VCaP (cell line): Measurements from ENCODE around the gene ARHGEF7.

Source experiments
- H3K27ac ChIP-seq: fragments of 450-650 bp; 2 replicates; pipeline ENCODE4 v1.5.1; 2017
- TF ChIP-seq, protein P1 (sequence below): fragments of 450-650 bp; conservative IDR thresholded peaks from 2 replicates; pipeline ENCODE4 v1.5.1; 2017; ENCODE audit warnings: mild to moderate bottlenecking, moderate library complexity

ARHGEF7 gene

DNA sequence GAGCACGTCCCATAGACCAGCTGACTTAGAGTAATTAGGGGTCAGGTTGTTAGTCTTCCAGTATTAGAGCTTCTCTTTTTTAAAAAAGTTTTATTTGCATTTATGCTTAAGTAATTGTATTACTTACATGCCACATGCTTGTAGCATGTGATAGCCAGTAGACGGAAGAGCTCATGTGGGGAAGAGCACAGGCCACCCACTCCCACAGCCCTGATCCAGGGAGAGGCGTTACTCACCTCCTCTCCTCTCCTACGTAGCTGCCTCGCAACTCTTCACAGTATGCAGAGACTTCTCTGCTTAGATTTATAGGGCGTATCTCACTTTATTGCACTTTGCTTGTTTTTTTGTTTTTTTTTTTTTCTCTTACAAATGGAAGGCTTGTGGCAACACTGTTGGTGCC, 110.1 kb downstream of the ARHGEF7 start:
- H3K27ac ChIP-seq, result no peak overlapping the region
- TF ChIP-seq, protein P1, sequence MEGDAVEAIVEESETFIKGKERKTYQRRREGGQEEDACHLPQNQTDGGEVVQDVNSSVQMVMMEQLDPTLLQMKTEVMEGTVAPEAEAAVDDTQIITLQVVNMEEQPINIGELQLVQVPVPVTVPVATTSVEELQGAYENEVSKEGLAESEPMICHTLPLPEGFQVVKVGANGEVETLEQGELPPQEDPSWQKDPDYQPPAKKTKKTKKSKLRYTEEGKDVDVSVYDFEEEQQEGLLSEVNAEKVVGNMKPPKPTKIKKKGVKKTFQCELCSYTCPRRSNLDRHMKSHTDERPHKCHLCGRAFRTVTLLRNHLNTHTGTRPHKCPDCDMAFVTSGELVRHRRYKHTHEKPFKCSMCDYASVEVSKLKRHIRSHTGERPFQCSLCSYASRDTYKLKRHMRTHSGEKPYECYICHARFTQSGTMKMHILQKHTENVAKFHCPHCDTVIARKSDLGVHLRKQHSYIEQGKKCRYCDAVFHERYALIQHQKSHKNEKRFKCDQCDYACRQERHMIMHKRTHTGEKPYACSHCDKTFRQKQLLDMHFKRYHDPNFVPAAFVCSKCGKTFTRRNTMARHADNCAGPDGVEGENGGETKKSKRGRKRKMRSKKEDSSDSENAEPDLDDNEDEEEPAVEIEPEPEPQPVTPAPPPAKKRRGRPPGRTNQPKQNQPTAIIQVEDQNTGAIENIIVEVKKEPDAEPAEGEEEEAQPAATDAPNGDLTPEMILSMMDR, result no peak

DNA sequence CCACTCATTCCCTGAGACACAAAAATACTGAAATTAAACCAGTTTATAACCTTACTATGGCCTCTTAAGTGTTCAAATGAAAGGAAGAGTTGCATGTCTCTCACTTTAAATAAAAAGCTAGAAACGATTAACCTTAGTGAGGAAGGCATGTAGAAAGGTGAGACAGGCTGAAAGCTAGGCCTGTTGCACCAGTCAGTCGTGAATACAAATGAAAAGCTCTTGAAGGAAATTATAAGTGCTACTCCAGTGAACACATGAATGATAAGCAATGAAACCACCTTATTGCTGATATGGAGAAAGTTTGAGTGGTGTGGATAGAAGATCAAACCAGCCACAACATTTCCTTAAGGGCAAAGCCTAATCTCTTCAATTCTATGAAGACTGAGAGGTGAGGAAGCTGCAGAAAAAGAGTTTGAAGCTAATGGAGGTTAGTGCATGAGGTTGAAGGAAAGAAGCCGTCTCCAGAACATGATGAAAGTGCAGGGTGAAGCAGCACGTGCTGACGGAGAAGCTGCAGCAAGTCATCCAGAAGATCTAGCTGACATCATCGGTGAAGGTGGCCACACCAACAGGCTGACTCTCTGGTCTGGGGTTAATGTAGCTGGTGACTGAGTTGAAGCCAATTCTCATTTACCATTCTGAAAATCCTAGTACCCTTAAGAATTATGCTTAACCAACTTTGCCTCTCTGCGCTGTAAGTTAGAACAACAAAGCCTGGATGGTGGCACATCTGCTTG, 110.9 kb downstream of the ARHGEF7 start:
- H3K27ac ChIP-seq, result no peak overlapping the region
- TF ChIP-seq, protein P1, result no peak

DNA sequence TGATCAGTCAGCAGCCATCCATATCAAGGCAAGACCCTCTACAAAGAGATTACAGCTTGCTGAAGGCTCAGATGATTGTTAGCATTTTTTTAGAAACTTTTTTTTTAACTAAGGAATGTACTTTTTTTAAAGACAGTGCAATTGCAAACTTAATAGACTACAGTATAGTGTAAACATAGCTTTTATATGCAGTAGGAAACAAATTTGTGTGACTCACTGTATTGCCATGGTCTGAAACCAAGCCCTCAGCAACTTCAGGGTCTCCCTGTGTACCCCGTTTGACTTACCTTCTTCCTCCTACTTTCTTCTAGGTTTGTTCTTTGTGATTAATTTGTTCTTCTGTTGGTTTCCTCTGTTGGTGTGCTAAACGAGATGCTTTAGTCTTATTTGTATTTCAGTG, 112.3 kb downstream of the ARHGEF7 start:
- no peak overlapping the region for H3K27ac ChIP-seq
- TF ChIP-seq, protein P1, result no peak

DNA sequence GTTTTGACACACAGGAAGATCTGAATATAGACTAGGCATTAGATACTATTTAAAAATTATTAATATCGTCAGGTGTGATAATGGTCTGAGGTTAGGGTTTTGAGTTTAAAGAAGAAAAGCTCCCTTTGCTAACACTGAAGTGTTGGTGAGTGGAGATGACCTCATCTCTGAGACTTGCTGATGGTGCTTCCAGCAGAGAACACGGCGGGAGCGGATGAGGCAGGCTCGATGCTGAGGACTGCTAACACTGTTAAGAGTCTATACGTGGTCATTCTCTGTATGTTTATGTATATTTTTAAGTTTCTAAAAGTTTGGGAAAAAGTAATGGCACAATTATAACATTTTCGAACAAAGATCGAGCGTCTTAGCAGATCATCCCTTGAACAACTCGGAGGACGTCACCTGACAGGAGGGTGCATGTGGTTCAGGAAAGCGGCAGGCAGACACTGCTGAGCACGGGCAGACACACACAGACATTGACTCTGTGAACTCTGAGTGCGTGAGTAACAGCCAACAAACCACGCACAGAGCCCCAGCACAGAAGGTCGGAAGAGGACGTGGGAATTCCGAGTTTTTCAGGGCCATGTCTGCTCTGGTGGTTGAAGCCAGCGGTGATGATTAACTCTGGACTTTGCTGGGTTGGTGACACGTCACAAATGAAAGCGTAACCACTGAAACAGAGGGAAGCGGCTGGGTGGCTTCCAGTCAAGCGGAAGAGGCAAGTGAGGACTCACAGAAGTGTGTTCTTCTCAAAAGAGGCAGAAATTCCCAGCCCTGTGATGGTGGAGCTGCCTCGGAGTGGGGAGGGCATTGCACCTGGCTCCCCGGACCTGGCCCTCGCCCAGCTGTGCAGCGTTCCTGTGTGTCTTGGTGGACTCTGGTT, 113.4 kb downstream of the ARHGEF7 start:
- no peak overlapping the region for H3K27ac ChIP-seq
- TF ChIP-seq, protein P1, result no peak

DNA sequence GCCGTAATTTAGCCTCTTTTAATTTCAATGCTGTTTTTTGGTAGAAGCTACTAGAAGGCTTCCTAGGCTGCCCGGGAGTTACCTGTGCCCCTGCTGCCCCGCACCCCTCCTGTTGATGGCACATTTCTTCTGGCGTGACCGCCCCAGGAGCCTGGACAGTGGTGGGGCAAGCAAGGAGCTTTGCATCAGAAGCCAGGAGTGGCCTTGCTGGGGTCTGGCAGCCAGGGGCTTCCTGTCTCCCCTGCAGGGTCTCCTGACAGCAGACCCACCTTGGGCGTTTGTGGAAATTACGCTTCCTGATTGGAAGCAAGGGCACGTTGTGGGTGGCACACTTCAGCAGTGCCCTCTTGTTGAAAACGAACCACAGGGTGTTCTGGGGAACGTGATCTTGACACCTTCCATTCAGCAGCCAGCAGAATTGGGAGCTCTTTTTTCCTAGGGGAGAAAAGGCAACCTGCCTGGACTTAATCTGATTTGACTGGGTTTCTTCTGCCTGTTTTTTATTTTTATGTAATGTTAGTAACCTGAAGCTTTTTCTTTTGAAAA, 115.3 kb downstream of the ARHGEF7 start:
- H3K27ac ChIP-seq, result no peak overlapping the region
- TF ChIP-seq, protein P1, result no peak

DNA sequence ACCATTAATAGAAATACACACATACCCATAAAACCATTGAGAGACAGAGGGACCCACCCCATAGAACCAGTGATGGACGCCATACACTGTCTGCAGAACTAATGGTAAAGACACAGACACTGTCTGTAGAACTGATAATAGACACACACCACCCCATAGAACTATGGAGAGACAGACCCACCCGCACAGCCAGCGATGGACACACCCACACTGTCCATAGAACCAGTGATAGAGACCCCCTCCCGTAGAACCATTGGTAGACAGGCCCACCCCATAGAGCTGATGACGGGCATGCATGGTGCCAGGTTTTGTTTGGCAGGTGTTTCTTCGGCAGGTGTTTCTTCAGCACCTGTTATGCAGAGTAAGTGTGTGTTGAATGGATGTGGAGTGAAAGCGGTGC, 117.1 kb downstream of the ARHGEF7 start:
- TF ChIP-seq, protein P1, result no peak
- H3K27ac ChIP-seq, result no peak overlapping the region

DNA sequence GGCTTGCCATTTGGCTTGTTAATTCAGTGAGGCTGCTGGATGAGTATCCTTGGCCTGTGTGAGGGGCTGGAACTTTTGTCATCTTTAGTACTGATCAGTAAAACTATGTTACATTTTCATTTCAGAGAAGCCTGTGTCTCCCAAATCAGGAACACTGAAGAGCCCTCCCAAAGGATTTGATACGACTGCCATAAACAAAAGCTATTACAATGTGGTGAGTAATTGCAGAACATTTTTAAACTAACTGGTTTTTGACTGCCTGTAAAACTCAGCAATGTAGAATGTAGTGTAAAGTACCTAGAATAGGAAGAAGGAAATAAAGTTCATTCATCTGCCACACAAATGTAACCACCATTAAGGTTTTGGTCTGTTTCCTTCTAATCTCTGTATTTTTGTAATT, 118.0 kb downstream of the ARHGEF7 start:
- no peak overlapping the region for H3K27ac ChIP-seq
- TF ChIP-seq, protein P1, result no peak
